Progenitor cell of endocrine pancreas (in vitro differentiated cells): Measurements from ENCODE around the gene ABLIM1. TPM values are rescaled to one million over a fixed set of nuclear protein-coding genes. Genes with fewer than 3 reads are reported as not detected.

ENCODE experiments used
- DNase-seq: peaks from one replicate; pipeline ENCODE4 v3.0.0; 2021; ENCODE audit warnings: low spot score; ENCODE audit not compliant: unreplicated experiment
- H3K27ac Mint-ChIP-seq: 2 replicates; pipeline ENCODE4 v1.8.0; 2021; ENCODE audit warnings: mild to moderate bottlenecking, moderate library complexity, mixed read lengths
- H3K27me3 Mint-ChIP-seq: 2 replicates; pipeline ENCODE4 v1.8.0; 2021; ENCODE audit warnings: mixed read lengths
- H3K36me3 Mint-ChIP-seq: 2 replicates; pipeline ENCODE4 v1.8.0; 2022; ENCODE audit warnings: mixed read lengths; ENCODE audit not compliant: insufficient read depth
- H3K4me1 Mint-ChIP-seq: 2 replicates; pipeline ENCODE4 v1.8.0; 2021; ENCODE audit warnings: low read depth, mixed read lengths
- H3K4me3 Mint-ChIP-seq: 2 replicates; pipeline ENCODE4 v1.8.0; 2021; ENCODE audit warnings: low read depth, mild to moderate bottlenecking, moderate library complexity, mixed read lengths
- H3K9me3 Mint-ChIP-seq: 2 replicates; pipeline ENCODE4 v1.8.0; 2021; ENCODE audit warnings: low read depth, mixed read lengths
- CTCF ChIP-seq: fragments of 200-600 bp; sonication (generic); IDR thresholded peaks from one replicate; pipeline ENCODE4 v1.5.0; 2021; ENCODE audit warnings: antibody characterized with exemption, mild to moderate bottlenecking; ENCODE audit not compliant: unreplicated experiment
- total RNA-seq: library from RNA; stranded (reverse); gene quantifications from 2 replicates; pipeline ENCODE4 v1.2.1, GENCODE V29; 2021

The ABLIM1 gene
- total RNA-seq, 1 donor from 2014 or later = 59.1 TPM

GRCh38 chr10:114653926-114654325 is 4.1 kb downstream of the ABLIM1 start:
- no peaks in the 10 kb centered on the region for H3K9me3 Mint-ChIP-seq
- no peak for TF ChIP-seq CTCF
- H3K27ac Mint-ChIP-seq = no peak overlapping the region
- H3K4me3 Mint-ChIP-seq = no peak overlapping the region
- no peaks in the 10 kb centered on the region for H3K36me3 Mint-ChIP-seq
- peaks cover 52% of the 10 kb centered on the region for H3K27me3 Mint-ChIP-seq
- DNase-seq = no peak
- H3K4me1 Mint-ChIP-seq = peaks cover 16% of the 10 kb centered on the region

- Mint-ChIP-seq H3K9me3 (no peaks in the 10 kb centered on the region), H3K36me3 (no peaks in the 10 kb centered on the region), H3K27ac (no peak overlapping the region), H3K4me1 (peaks cover 16% of the 10 kb centered on the region), H3K27me3 (peaks cover 48% of the 10 kb centered on the region), H3K4me3 (no peak overlapping the region)
- no peak for DNase-seq
- no peak for TF ChIP-seq CTCF
These were observed 5.4 kb downstream of the ABLIM1 start for GRCh38 chr10:114652402-114653368.

- Mint-ChIP-seq H3K9me3 (no peaks in the 10 kb centered on the region), H3K36me3 (no peaks in the 10 kb centered on the region), H3K4me3 (no peak overlapping the region), H3K27me3 (peaks cover 37% of the 10 kb centered on the region), H3K27ac (no peak overlapping the region), H3K4me1 (peaks cover 18% of the 10 kb centered on the region)
- TF ChIP-seq CTCF = no peak
- no peak for DNase-seq
These were observed 7.2 kb downstream of the ABLIM1 start for GRCh38 chr10:114650831-114651230.

- Mint-ChIP-seq H3K27ac (no peak overlapping the region), H3K4me1 (peaks cover 17% of the 10 kb centered on the region), H3K36me3 (no peaks in the 10 kb centered on the region), H3K27me3 (peaks cover 31% of the 10 kb centered on the region), H3K9me3 (no peaks in the 10 kb centered on the region), H3K4me3 (no peak overlapping the region)
- DNase-seq = no peak
- TF ChIP-seq CTCF = no peak
These were observed 7.8 kb downstream of the ABLIM1 start for GRCh38 chr10:114650266-114650665.

DNA sequence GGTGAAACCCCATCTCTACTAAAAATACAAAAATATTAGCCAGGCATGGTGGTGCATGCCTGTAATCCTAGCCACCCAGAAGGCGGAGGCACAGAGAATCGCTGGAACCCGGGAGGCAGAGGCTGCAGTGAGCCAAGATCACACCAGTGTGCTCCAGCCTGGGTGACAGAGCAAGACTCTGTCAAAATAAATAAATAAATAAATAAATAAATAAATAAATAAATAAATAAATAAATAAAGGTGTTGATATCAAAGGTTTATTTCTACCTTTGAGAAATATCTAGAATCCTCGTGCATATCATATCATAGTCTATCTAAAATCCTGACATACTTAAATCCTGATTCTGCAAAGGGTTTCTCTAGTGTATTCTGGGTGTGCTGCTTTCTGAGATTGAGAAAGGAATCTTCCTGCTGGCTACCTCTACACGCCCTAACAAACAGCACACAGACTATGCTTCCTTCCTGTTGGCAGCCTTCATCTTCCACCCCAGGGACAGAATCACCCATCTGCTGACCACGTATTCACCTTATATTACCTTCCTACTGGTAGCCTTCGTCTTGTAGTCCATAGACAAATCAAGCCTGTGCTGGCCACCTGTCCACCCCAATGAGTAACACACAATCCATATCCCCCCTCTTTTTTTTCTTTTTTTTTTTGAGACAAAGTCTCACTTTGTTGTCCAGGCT is 8.7 kb downstream of the ABLIM1 start:
- TF ChIP-seq CTCF = no peak
- Mint-ChIP-seq H3K36me3 (no peaks in the 10 kb centered on the region), H3K4me3 (no peak overlapping the region), H3K27me3 (peaks cover 29% of the 10 kb centered on the region), H3K4me1 (peaks cover 12% of the 10 kb centered on the region), H3K27ac (no peak overlapping the region), H3K9me3 (no peaks in the 10 kb centered on the region)
- no peak for DNase-seq
